ENCODE measurements around the gene ADORA3.

DNA sequence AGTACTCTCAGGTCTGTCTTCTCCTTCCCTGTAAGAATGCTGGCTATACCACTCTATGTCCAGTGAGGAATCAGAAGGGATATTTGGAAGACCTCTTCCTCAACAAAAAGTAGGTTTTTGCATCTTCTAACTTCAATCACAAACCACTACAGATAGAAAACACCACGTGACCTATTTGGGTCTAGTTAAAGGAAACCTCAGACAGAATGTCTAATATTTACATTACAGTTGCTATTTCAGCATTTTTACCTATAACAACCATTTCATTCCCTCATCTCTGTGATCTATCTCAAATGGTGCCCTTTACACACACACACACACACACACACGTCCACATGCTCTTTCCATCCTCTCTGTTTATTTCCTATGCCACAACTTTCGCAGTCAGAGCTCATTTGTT is 7.9 kb upstream of the ADORA3 start:
- TF ChIP-seq, protein P1, sequence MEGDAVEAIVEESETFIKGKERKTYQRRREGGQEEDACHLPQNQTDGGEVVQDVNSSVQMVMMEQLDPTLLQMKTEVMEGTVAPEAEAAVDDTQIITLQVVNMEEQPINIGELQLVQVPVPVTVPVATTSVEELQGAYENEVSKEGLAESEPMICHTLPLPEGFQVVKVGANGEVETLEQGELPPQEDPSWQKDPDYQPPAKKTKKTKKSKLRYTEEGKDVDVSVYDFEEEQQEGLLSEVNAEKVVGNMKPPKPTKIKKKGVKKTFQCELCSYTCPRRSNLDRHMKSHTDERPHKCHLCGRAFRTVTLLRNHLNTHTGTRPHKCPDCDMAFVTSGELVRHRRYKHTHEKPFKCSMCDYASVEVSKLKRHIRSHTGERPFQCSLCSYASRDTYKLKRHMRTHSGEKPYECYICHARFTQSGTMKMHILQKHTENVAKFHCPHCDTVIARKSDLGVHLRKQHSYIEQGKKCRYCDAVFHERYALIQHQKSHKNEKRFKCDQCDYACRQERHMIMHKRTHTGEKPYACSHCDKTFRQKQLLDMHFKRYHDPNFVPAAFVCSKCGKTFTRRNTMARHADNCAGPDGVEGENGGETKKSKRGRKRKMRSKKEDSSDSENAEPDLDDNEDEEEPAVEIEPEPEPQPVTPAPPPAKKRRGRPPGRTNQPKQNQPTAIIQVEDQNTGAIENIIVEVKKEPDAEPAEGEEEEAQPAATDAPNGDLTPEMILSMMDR (IDR thresholded peaks at IDR 0.05; ENCODE audit: insufficient read depth, low read length): no peak
- TF ChIP-seq REST (IDR thresholded peaks at IDR 0.05; ENCODE audit: insufficient replicate concordance, low read depth) (no peak), POLR2AphosphoS5 (IDR thresholded peaks at IDR 0.05; ENCODE audit: low read depth) (no peak), GABPA (IDR thresholded peaks at IDR 0.05; ENCODE audit: low read depth) (no peak), SPI1 (IDR thresholded peaks at IDR 0.05; ENCODE audit: borderline replicate concordance, low read depth) (no peak)

Data from HL-60 (cell line).